Tibial artery (tissue), 4 donors: Measurements from ENCODE around the gene EXOSC7.

Experiments used
- DNase-seq, 2 donors: peaks; one replicate each; pipeline ENCODE4 v3.0.0-alpha.2; 2019
- H3K27ac ChIP-seq, 2 donors: fragments of 200-600 bp; sonication (generic) in 1 of 2; 1 replicate in 1 of 2; 2 replicates in 1 of 2; pipeline ENCODE4 v1.5.1; 2018 to 2019; ENCODE audit warnings: mild to moderate bottlenecking in 1 of 2
- H3K27me3 ChIP-seq, 2 donors: fragments of 200-600 bp; sonication (generic) in 1 of 2; one replicate each; pipeline versions ENCODE4 v1.5.1 to v1.6.0; 2016 to 2019
- H3K36me3 ChIP-seq, 3 donors: fragments of 200-600 bp; sonication (generic) in 2 of 3; one replicate each; pipeline ENCODE4 v1.5.1; 2016 to 2019; ENCODE audit warnings: mild to moderate bottlenecking in 2 of 3
- H3K4me1 ChIP-seq, 4 donors: fragments of 200-600 bp; sonication (generic) in 2 of 4; 1 replicate in 3 of 4; 2 replicates in 1 of 4; pipeline ENCODE4 v1.5.1; 2016 to 2019
- H3K4me3 ChIP-seq, 2 donors: fragments of 200-600 bp; sonication (generic) in 1 of 2; 1 replicate in 1 of 2; 2 replicates in 1 of 2; pipeline ENCODE4 v1.5.1; 2018 to 2019; ENCODE audit warnings: mild to moderate bottlenecking in 2 of 2
- H3K9me3 ChIP-seq, 3 donors: fragments of 200-600 bp; sonication (generic) in 1 of 3; one replicate each; pipeline ENCODE4 v1.5.1; 2016 to 2019
- intact Hi-C: fragments of 100-400 bp; cut with DNase I; formaldehyde crosslinking; loops from one replicate; pipeline ENCODE4 v1.15.0; 2023; ENCODE audit warnings: low total_unique reads
- TF ChIP-seq, protein P1 (sequence below), 2 experiments: fragments of 200-600 bp in 1 of 2; fragments of 450-650 bp in 1 of 2; IDR thresholded peaks; one replicate each; pipeline ENCODE4 v1.5.1; 2017 to 2019; ENCODE audit warnings: antibody characterized with exemption in 2 of 2, mild to moderate bottlenecking in 1 of 2, moderate library complexity in 1 of 2

Gene EXOSC7

DNA sequence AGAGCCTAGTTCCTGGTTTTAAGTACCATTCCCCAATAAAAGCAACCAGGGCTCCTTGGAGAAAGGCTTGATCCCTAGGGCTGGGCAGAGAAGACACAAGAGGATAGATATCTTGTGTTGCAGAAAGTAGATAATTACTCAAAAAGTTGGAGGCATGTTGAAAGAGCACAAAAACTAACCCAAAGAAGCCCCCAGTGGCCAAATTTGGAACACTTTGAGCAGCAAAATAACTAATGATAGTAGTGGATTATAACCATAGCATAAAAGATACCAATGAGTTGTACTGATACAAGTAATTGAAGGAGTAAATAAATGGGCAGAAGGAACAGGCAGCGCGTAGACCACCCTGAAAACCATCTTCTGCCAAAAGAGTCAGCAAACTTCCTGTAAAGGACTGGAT is 12.0 kb downstream of the EXOSC7 start:
- Histone ChIP-seq H3K4me1 (peaks cover 0 to 26% (median 8%) of the 10 kb centered on the region in 4 donors), H3K4me3 (no peak overlapping the region), H3K9me3 (no peaks in the 10 kb centered on the region), H3K36me3 (peaks cover 0 to 31% (median 11%) of the 10 kb centered on the region in 3 donors), H3K27ac (no peak overlapping the region), H3K27me3 (no peaks in the 10 kb centered on the region)
- intact Hi-C loops = no loop called here
- no peak for DNase-seq
- TF ChIP-seq, protein P1, sequence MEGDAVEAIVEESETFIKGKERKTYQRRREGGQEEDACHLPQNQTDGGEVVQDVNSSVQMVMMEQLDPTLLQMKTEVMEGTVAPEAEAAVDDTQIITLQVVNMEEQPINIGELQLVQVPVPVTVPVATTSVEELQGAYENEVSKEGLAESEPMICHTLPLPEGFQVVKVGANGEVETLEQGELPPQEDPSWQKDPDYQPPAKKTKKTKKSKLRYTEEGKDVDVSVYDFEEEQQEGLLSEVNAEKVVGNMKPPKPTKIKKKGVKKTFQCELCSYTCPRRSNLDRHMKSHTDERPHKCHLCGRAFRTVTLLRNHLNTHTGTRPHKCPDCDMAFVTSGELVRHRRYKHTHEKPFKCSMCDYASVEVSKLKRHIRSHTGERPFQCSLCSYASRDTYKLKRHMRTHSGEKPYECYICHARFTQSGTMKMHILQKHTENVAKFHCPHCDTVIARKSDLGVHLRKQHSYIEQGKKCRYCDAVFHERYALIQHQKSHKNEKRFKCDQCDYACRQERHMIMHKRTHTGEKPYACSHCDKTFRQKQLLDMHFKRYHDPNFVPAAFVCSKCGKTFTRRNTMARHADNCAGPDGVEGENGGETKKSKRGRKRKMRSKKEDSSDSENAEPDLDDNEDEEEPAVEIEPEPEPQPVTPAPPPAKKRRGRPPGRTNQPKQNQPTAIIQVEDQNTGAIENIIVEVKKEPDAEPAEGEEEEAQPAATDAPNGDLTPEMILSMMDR (IDR thresholded peaks at IDR 0.05) = peak in 1 of 2 experiments; percentile 24

- intact Hi-C loops = no loop called here
- H3K9me3 ChIP-seq = no peaks in the 10 kb centered on the region
- H3K4me1 ChIP-seq = peaks cover 0 to 26% (median 9%) of the 10 kb centered on the region in 4 donors
- H3K4me3 ChIP-seq = no peak overlapping the region
- H3K36me3 ChIP-seq = peaks cover 0 to 31% (median 11%) of the 10 kb centered on the region in 3 donors
- no peak for DNase-seq
- TF ChIP-seq, protein P1 (IDR thresholded peaks at IDR 0.05) = no peak
- no peak overlapping the region for H3K27ac ChIP-seq
- no peaks in the 10 kb centered on the region for H3K27me3 ChIP-seq
Observed at GRCh38 chr3:44989141-44989540, 13.1 kb downstream of the EXOSC7 start.

DNA sequence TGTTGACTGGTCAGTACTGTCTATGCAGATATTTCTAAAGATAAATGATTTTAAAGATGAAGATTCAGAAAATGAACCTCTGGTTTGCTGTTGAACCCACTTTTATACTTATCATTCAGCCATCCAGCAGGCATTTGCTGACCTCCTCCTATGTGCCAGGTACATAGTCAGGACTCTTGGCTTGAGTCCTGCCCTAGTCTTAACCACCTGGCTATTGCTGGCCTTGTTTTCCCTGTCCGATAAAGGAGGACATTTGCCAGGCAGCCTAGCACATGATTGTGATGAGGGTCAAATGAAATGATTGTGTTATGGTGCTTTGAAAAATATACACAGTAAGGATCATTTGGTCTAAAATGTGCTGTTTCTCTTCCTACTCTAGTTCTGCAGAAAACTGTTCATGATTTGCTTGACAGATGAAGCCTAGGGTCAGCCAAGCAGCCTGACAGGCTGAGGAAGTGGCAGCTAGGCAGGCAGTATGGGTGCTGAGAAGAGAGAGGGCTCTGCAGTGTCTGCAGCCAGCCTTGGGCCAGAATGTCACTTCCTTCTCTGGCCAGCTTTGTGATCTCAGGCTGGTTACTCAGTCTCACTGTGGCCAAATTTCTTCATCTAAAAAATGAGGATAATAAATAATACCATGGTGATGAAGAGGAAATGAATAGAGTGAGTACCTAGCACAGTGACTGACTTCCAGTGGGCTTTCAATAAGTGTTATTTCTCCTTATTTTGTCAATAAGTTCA is 13.8 kb downstream of the EXOSC7 start:
- intact Hi-C loops = no loop called here
- TF ChIP-seq, protein P1 (IDR thresholded peaks at IDR 0.05) = no peak
- Histone ChIP-seq H3K4me3 (no peak overlapping the region), H3K9me3 (no peaks in the 10 kb centered on the region), H3K4me1 (peaks cover 0 to 26% (median 9%) of the 10 kb centered on the region in 4 donors), H3K36me3 (peaks cover 0 to 31% (median 11%) of the 10 kb centered on the region in 3 donors), H3K27ac (no peak overlapping the region), H3K27me3 (no peaks in the 10 kb centered on the region)
- DNase-seq = no peak

DNA sequence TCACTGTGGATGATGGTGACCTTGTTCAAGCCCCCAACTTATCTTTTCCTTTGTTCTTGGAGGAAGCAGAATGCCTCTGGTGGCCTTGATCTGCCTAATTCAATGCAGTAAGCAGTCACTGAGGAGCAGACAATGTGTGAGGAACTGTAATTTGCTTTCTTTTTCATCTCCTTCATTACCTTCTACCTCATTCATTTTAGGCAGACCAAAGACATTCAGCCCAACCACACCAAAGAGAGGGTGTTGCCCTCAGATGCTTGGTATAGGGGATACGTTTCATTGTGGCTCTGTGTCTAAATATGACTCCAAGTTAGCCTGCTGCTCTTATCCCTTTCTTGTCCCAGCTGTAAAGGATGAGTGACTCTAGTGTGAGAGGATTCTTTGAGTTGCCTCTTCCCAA is 15.3 kb downstream of the EXOSC7 start:
- no peak overlapping the region for H3K4me3 ChIP-seq
- H3K4me1 ChIP-seq = peaks cover 0 to 40% (median 21%) of the 10 kb centered on the region in 4 donors
- no peak overlapping the region for H3K27ac ChIP-seq
- H3K36me3 ChIP-seq = peaks cover 0 to 36% (median 11%) of the 10 kb centered on the region in 3 donors
- TF ChIP-seq, protein P1 (IDR thresholded peaks at IDR 0.05) = no peak
- no peak for DNase-seq
- H3K27me3 ChIP-seq = no peaks in the 10 kb centered on the region
- no peaks in the 10 kb centered on the region for H3K9me3 ChIP-seq
- intact Hi-C loops = no loop called here

DNA sequence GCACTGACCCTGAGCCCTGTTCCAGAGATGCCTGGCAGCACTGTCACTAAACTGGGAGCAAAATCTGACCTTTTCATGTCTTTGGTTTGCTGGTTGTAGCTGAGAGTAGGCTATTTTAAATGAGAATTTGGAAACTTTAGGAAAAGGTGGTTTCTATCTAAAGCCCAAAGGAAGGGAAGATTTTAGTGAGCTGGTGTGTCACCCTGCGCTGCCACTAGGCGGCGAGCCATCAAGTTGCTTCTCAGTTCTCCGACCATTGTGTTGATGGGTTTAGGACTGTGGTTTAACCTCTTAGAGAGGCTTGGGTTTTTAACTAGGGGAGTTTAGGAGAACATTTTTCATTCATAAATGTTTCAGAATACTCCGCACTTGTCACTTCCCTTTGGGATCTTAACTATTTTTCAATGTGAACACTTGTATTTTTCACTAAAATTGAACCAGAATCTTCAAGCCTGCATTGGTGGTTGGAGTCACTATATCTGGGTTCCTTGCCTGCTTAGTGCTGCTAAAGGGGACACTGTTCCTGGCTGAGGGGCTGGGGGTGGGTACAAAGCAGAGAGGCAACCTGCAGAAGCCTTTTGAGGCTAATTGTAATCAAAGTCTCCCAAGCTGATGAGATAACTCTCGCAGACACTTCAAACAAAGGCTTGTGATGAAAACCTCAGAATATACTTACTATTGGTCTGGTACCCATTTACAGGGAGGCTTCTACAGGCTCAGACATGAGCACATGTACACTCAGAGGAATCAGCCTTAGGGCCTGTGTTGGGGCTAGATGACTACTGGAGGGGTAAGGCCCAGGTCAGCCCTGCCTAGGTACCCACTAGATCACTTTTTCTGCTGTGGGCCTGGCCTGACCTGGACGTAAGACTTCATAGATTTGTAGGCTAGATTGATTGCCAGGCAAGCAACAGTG is 16.8 kb downstream of the EXOSC7 start:
- TF ChIP-seq, protein P1 (IDR thresholded peaks at IDR 0.05) = peak; percentile 39 to 58
- H3K27ac ChIP-seq = peak overlapping the region; percentile 26 to 43
- H3K4me1 ChIP-seq = peaks cover 0 to 40% (median 21%) of the 10 kb centered on the region in 4 donors
- H3K27me3 ChIP-seq = no peaks in the 10 kb centered on the region
- DNase-seq = no peak
- no peak overlapping the region for H3K4me3 ChIP-seq
- H3K9me3 ChIP-seq = no peaks in the 10 kb centered on the region
- H3K36me3 ChIP-seq = peaks cover 8 to 51% (median 19%) of the 10 kb centered on the region in 3 donors
- intact Hi-C loops = no loop called here
